Fibroblast of the aortic adventitia (primary cell): ENCODE data around the gene SAV1. TPM values are rescaled to one million over a fixed set of nuclear protein-coding genes. Genes with fewer than 3 reads are reported as not detected.
"Not testable (repeated sequence)": the region's sequence is repeated elsewhere in the genome, so short reads cannot be mapped to it uniquely, and the experiment has no call there.

Experiments
- DNase-seq: peaks from one replicate; pipeline ENCODE4 v3.0.0-alpha.2; 2010; ENCODE audit warnings: low read depth
- H3K4me3 ChIP-seq: 2 replicates; pipeline ENCODE4 v1.5.1; 2011; ENCODE audit warnings: low read depth, mild to moderate bottlenecking, control low read depth, low read length, moderate library complexity
- total RNA-seq: library from RNA; depleted of rRNA; stranded (reverse); fragments of >200 nt; gene quantifications from 2 replicates; pipeline ENCODE4 v1.2.3, GENCODE V29; 2012; ENCODE audit warnings: low replicate concordance
- TF ChIP-seq, protein P1 (sequence below): IDR thresholded peaks from 2 replicates; pipeline ENCODE4 v1.5.1; 2011; ENCODE audit warnings: mild to moderate bottlenecking, low read length, control low read depth, inconsistent platforms; ENCODE audit not compliant: insufficient read depth

Gene SAV1
- total RNA-seq, 1 donor = 32.4 TPM

DNA sequence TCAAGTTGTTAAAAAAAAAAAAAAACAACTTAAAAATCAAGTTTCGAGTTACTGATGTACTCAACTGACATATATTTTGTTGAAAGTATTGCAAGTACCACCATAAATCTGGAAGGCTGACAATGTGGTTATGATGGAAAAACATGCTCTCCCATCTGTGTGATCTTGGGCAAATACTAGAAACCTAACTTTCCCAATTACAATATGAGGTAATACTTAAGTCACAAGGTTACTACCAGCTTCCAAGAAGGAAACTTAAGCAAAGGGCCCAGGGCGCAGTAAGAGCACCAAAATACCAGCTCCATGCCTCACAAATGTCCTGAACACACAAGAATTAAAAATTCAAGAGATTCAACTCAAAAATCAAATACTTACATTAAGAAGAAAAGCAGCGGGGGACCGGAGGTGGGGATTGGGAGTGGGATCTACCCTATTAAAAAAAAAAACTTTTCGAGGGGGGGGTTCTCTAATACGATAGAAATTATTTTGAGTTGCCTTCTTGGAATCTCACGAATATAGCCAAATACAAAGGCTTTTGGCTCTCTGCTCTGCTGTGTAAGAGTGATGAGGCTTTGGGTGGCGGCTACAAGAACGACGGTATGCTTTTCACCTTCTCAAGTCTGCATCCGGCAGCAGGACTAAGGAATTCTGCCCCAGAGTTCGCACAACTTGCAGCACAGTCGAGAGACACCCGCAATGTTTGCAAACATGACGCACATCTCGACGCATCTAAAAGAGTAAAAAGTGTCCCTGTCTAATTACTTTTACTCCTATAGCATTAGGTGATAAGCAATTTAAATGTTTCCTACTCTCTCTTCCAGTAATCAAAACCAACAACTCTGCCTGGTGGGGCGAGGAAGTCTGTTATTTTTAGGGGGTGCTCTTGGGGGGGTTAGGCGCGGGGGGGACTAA lies 1.1 kb downstream of the SAV1 start:
- DNase-seq = peak; percentile 79
- H3K4me3 ChIP-seq = peak overlapping the region; percentile 82
- TF ChIP-seq, protein P1, sequence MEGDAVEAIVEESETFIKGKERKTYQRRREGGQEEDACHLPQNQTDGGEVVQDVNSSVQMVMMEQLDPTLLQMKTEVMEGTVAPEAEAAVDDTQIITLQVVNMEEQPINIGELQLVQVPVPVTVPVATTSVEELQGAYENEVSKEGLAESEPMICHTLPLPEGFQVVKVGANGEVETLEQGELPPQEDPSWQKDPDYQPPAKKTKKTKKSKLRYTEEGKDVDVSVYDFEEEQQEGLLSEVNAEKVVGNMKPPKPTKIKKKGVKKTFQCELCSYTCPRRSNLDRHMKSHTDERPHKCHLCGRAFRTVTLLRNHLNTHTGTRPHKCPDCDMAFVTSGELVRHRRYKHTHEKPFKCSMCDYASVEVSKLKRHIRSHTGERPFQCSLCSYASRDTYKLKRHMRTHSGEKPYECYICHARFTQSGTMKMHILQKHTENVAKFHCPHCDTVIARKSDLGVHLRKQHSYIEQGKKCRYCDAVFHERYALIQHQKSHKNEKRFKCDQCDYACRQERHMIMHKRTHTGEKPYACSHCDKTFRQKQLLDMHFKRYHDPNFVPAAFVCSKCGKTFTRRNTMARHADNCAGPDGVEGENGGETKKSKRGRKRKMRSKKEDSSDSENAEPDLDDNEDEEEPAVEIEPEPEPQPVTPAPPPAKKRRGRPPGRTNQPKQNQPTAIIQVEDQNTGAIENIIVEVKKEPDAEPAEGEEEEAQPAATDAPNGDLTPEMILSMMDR = no peak

DNA sequence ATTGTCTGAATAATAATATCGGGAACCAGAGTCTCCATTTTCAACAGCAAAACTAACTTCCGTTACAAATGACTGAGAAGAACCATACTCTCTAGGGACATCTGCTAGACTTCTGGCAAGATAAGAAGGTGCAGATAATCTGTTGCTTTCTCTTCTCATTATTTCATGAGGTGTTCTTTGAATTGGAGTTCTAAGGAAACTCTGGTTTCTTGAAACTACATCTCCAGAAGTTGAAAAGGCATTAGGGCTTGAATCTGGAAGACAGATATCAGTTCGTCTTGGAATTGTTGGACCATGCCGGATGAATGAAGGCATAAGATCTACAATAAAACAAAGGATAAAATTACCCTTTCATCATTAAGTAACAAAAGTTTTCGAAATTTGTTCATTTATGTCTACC lies 2.8 kb downstream of the SAV1 start:
- not testable (repeated sequence) for DNase-seq
- peak overlapping the region; percentile 82 for H3K4me3 ChIP-seq

DNA sequence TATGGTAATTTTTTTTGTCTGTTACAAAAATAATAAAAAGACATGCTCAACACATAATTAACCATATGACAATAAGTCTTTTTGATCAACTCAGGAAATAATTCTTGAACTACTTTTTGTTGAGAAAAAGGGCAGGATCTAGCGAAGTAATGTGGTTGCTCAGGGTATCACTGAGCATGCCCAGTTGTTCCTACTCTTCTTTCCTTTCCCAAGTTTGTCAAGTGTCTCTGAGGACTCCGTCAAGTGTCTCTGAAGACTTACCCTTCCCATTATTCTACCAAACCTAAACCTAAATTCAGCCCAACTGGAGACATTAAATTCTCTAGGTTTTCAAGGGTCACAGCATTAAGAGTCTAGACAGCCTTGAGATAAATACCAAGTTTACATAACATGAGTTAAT lies 3.5 kb downstream of the SAV1 start:
- not testable (repeated sequence) for DNase-seq, H3K4me3 ChIP-seq

DNA sequence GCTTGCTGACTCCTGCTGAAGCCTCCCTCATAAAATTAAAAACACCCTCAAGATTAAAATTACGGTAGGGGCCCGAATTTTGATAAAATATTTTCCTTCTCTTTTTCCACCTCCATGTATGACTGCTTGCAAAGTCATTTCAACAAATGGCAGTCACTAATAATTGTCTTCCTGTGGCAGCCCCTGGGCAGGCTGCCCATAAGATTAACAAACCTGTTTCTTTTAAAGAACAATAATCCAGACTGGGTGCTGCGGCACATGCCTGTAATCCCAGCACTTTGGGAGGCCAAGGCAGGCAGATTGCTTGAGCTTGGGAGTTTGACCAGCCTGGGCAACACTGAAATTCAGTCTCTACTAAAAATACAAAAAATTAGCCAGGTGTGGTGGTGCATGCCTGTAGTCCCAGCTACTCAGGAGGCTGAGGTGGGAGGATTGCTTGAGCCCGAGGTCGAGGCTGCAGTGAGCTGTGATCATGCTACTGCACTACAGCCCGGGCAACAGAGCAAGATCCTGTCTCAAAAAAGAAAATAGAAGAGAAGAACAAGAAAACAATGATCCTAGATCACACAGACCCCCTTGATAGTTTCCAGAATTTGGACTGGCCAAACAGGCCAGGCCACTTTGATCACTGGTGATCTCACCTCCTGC lies 8.7 kb downstream of the SAV1 start:
- DNase-seq = no peak

DNA sequence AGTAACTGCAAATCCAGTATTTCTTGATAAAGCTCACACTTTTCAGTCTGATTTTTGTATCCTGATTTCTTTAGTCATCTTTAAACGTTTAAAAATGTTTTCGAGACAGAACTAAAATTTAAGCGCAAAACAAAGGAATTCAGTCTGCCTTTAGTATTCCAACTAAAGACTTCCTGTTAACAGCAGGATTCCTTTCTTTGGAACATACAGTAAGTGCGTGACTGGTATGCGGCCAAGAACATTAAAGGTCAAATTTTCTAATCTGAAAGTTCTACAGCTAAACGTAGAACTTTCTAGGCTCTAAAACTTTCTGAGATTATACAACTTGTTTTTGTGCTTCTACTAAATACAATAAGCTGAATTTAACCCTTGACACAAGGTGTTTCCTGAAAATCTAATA lies 9.9 kb downstream of the SAV1 start:
- peak overlapping the region; percentile 1 for H3K4me3 ChIP-seq
- DNase-seq = peak; percentile 84
- TF ChIP-seq, protein P1 = no peak

More for the DNA sequence above, 8.7 kb downstream of the SAV1 start:
- TF ChIP-seq, protein P1 = no peak
- no peak overlapping the region for H3K4me3 ChIP-seq

DNA sequence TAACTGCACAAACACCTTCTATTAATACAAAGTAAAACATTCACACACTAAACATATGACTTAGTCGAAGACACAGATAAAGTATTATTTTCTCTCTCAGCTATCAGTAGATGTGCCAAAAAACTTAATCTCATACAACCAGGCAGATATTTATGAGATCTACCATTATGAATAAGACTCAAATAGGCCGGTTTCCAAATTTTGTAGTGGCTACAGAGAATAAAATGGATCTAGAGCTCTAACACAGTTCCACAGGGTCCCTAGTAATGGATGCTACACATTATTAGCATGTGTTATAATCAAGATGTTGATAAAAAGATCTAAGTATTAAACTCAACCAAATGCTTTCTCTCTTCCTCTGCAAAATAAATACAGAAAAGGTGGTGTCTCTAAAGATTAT lies 10.4 kb downstream of the SAV1 start:
- peak overlapping the region; percentile 1 for H3K4me3 ChIP-seq
- DNase-seq = peak; percentile 62
- TF ChIP-seq, protein P1 = no peak

DNA sequence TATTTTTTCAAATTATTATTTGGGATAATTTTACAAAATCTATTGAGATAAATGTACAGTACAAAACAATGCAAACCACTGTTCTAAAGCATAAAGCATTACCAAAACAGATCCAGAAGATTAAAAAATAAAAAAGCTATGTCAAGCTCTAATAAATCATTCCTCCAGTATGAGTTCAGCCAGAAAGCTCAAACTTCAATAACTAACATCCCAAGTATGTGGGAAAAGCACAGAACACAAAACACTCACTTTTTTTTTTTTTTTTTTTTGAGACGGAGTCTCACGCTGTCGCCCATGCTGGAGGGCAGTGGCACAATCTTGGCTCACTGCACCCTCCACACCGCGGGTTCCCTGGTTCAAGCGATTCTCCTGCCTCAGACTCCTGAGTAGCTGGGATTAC lies 11.3 kb downstream of the SAV1 start:
- TF ChIP-seq, protein P1 = no peak
- H3K4me3 ChIP-seq = no peak overlapping the region
- peak; percentile 65 for DNase-seq
